Measurements from ENCODE around the gene RAB32. TPM values are rescaled to one million over a fixed set of nuclear protein-coding genes. Genes with fewer than 3 reads are reported as not detected.
"Not testable (repeated sequence)": the region's sequence is repeated elsewhere in the genome, so short reads cannot be mapped to it uniquely, and the experiment has no call there.

Gene RAB32
- total RNA-seq, result 0.70 and 0.82 TPM in 2 replicates

DNA sequence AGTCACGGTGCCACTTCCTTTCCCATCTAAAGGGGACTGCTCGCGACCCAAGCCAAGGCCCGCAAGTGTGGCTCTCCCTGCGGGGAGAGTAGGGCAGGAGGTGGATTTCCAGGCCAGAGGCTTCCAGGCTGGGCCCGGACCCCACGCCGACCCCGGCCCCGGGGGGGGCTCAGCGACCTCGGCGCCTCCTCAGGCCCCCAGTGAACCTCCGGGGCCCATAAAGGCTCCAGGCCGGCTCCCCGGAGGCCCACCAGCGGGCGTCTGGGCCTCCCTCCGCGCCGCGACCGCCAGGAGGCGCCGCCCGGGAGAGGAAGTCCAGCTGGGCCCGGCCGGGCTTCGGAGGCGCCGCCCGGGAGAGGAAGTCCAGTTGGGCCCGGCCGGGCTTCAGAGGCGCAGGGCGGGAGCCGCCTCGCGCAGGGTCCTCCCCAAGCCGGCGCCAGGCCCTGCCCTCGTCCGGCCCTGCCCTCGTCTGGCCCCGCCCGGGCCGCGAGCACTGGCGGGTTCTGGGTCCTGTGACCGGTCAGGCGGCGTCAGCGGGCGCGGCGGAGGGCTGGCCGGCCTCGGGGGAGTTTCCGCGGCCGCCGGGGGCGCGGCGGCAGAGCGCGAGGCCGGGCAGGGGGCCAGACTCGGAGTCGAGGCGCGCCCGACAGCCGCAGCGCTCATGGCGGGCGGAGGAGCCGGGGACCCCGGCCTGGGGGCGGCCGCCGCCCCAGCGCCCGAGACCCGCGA lies at the start of gene RAB32:
TSS of gene RAB32 (plus strand) at position 623 of the 729 bp plus-strand sequence. CDS start at position 662, 39 bp downstream.
- intact Hi-C loops (cut with micrococcal nuclease), result loop anchor here (5.0 kb wide), 2 partner anchors 159 to 244 kb away; no protein-coding TSS in a partner anchor

DNA sequence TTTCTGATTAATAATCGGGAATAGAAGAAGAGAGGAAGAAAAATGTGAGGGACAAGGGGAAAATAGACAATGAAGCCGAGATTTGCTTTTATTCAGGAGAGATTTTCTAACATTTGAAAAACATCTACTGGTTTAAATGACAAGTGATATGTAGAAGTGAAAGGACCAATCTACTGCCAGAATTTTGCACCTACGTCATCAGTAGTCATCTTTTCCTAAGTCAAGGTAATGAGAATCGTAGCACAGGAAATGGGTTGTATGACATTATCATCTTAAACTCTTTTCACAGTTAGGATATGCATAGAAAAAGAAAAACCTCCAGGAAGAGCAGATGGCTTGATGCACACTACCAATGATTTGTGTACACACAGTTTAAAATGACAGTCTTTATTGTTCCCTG lies 45.3 kb upstream of the RAB32 start:
- intact Hi-C loops (cut with micrococcal nuclease), result no loop called here

DNA sequence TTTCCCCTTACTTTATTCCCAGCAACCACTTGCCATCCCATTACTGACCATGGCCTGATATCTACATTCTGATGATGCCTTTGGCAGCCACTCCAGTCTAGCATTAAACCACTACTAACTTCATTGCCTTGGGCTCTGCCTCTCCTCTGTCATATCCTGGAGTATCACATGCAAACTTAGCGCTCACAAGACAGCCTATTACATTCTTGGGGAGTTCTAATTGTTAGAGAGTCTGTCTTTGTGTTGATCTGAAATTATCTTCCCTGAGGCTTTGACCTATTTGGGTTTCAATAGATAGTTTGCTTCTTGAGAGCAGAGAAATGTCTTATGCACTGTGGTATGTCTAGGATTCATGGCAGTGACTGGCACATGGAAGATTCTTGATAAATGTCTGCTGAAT lies 40.5 kb upstream of the RAB32 start:
- intact Hi-C loops (cut with micrococcal nuclease), result no loop called here

DNA sequence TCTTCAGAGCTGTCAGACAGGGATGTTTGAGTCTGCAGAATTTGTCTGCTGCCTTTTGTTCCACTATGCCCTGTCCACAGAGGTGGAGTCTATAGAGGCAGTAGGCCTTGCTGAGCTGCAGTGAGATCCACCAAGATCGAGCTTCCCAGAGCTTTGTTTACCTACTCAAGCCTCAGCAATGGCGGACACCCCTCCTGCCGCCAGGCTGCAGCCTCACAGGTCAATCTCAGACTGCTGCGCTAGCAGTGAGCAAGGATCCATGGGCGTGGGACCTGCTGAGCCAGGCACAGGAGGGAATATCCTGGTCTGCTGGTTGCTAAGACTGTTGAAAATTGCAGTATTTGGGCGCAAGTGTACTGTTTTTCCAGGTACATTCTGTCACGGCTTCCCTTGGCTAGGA lies 28.4 kb upstream of the RAB32 start:
- intact Hi-C loops (cut with micrococcal nuclease), result no loop called here

DNA sequence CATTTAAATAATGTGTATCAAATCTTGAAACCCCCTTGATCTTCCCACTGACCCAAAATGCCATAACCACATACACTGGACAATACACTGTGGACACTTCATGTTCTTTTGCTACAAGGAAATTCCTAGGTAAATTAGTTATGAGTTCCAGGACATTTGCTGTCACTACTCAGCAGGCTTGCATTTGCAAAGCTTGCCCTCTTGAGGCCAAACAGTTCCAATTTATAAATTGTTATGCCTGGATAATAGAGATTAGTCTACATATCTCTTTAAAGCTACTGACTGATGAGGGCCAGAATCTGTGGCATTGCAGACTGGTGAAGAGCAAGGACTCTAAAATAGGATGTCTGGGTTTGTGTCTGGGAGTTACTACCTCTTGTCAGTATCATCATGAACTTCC lies 17.4 kb upstream of the RAB32 start:
- intact Hi-C loops (cut with micrococcal nuclease), result no loop called here

DNA sequence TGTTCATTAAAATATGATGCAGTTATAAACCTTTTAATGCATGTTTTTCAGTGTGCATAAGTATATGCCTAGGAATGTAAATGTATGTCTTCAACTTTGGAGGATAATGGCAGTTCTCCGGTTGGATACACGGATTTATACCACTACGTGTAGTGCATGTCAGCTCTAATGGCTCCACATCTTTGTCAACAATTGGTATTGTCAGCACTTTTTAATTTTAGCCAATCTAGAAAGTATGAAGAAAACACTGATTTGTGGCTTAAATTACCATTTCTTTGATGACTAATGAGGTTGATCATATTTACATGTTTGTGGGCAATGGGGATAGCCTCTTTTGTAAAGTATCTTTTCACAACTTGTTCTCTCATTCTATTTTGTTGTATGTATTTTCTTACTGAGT lies 10.9 kb upstream of the RAB32 start:
- intact Hi-C loops (cut with micrococcal nuclease), result no loop called here

DNA sequence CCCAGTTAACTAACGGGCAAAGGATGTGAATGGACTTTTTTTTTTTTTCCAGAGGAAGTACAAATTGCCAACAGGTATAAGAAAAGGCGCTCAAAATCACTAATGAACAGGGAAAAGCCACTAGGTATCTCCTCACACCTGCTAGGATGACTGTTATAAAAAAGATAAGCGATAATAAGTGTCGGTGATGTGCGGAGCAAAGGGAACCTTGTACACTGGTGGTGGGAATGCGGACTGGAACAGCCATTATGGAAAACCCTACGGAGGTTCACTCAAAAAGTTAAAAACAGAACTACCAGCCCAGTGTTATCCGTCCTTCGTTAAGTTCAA lies 787 bp upstream of the RAB32 start:
- intact Hi-C loops (cut with micrococcal nuclease), result loop anchor here (5.0 kb wide), 2 partner anchors 159 to 244 kb away; no protein-coding TSS in a partner anchor

DNA sequence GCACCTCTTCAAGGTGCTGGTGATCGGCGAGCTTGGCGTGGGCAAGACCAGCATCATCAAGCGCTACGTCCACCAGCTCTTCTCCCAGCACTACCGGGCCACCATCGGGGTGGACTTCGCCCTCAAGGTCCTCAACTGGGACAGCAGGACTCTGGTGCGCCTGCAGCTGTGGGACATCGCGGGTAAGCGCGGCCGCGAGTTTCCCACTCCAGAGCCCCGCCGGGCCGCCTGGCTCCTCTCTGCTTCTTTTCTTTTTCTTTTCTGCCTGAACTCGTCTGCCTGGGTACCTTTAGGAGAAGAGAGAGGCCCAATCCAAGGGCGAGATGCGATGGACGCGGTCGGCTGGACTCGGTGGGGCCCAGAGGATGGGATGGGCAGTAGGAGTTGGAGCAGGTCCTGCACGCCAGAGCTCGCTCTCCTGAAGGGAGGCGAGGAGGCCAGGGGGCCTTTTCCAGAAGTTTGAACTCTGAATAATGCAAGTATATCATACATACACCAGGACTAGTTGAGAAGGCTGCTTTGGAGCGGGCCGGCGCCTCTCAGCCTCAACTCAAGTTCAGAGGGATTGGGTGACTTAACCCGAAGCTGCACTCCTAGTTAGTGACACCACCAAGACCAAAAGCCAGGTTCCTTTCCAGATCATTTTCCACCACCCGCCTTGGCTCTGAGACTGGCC lies 445 bp downstream of the RAB32 start:
- intact Hi-C loops (cut with micrococcal nuclease), result loop anchor here (5.0 kb wide), 2 partner anchors 158 to 243 kb away; no protein-coding TSS in a partner anchor

DNA sequence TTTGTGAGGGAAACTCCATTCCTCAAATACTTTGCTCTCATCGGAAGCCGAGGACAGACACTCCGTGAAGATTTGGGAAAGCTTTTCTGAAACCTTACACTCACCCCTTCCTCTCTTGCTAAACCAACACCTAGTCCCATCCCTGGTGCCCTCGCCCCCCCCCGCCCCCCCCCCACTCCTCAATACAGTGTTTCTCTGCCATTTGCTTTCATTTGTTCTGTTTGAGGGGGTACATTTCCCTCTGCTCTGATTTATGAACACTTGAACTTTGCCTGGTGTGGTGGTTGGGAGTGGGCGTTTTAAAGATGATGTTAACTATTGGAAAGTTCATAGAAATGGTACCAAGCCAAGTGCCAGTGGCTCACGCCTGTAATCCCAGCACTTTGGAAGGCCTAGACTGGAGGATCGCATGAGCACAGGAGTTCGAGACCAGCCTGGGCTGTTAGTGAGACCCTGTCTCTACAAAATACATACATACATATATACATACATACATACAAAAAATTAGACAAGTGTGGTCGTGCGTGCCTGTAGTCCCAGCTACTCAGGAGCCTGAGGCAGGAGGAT lies 1.1 kb downstream of the RAB32 start:
- intact Hi-C loops (cut with micrococcal nuclease), result loop anchor here (5.0 kb wide), 2 partner anchors 158 to 243 kb away; no protein-coding TSS in a partner anchor

DNA sequence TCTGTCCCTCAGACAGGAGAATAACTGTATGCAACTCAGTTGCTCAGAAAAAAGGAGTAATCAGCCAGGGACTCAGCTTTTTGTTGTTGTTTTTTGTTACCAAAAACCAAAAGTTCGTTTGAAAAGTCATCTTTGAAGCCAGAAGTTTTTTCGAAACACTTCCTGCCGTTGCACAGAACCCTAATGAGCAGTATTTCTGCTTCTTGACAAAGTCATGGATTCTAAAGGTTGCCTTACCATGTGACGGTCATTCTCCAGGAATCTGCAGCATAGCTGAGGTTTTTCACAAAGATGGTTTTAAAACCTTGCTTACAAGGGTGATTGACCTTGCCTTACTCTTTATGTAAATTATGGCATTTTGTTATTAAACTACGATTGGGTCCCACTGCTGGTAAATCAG lies 1.9 kb downstream of the RAB32 start:
- intact Hi-C loops (cut with micrococcal nuclease), result no loop called here

DNA sequence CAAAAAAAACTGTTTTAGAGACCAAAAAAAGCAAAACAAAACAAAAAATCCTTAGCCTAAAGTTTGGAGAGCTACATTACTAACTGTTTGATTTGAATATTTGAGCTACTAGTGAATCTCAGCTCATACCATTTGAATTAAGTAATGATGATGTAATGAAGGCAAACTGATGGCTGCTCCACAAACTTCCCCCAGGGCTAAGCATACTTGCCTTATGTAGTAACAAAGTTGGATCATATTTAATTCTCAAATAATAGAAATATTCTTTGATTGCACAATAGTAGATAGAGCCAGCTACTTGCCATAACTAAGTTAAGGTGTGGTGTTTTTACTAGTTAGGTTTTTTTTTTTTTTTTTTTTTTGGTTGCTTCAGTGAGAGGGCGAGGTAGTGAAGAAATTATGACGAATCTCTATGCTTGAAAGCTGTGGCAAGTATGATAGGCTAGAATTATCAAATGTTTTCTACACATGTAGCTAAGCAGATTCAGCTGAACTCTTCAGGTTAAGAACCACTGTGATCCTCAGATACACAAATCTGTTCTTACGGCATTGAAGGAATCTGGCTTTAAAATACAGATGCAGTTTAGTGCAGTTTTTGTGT lies 2.9 kb downstream of the RAB32 start:
- intact Hi-C loops (cut with micrococcal nuclease), result no loop called here

DNA sequence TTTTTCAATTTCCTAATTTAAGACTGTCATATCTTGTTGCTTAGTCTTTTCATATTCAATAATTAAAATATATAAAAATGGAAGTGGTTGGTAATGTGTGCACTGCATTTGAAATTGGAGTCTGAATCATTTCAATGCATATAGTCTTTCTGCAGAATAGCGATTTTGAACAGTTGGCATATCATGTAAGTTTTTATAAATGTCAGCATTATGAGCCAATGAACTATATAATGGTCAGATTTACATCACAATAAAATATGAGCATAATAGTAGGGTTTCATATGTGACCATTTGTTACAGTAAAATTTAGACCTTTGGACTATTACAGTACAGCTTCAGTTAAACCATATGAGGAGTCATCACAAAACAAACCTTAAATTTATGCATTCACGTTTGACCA lies 4.3 kb downstream of the RAB32 start:
- intact Hi-C loops (cut with micrococcal nuclease), result no loop called here

DNA sequence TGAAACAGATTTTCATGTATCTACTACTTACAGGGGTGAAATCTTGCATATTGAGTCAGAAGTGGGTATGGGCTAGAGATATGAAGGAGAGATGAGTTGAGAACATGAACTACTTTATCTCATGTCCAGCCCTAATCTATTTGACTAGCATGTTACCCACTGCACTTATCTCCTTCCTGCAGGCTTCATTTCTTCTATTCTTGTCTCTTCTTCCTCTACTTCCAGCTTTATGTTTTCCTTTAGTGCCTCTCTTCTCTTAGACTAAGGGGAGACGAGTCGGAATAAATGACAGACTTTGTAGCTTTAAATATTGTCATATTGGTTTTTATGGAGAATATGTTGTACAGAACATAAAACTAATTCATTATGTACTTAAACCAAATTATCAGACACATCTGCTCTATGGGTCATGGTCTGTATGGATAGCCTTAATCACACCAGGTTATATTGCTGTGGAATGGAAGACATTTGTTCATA lies 5.3 kb downstream of the RAB32 start:
- intact Hi-C loops (cut with micrococcal nuclease), result no loop called here

DNA sequence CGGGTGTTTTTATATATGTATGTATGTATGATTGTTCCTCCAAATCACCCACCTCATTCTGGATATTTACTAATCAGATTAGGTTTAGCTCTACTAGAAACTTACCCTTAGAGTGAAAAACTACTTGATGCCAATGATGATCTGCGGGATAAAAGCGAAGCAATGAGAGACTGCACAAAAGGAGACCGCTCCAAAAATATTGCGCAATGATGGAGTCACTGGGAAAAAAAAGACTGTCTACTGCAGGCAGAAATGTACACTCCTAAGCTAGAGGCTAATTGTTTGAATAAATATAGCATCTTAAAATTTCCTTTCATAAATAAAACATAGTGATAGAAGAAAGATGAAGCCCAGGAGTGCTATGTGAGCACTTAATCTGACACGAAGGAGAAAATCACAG lies 7.3 kb downstream of the RAB32 start:
- intact Hi-C loops (cut with micrococcal nuclease), result no loop called here

DNA sequence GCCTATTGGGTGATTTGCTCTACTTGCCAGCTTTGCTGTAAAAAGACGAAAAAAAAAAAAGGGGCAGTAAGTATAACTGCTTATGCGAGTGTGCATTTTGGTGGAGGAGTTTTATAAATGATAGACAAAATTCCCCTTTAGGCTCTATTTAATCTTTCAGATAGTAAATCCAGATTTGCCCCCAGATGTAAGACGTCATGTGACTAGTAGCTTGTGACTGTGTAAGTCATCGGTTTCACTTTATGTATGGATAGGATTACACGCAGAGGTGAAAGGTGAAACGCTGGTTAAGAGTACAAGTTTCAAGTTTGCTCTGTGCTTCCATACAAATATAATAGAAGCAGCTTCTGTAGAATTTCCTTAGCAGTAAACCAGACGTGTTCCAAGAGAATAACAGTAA lies 7.9 kb downstream of the RAB32 start:
- intact Hi-C loops (cut with micrococcal nuclease), result no loop called here

DNA sequence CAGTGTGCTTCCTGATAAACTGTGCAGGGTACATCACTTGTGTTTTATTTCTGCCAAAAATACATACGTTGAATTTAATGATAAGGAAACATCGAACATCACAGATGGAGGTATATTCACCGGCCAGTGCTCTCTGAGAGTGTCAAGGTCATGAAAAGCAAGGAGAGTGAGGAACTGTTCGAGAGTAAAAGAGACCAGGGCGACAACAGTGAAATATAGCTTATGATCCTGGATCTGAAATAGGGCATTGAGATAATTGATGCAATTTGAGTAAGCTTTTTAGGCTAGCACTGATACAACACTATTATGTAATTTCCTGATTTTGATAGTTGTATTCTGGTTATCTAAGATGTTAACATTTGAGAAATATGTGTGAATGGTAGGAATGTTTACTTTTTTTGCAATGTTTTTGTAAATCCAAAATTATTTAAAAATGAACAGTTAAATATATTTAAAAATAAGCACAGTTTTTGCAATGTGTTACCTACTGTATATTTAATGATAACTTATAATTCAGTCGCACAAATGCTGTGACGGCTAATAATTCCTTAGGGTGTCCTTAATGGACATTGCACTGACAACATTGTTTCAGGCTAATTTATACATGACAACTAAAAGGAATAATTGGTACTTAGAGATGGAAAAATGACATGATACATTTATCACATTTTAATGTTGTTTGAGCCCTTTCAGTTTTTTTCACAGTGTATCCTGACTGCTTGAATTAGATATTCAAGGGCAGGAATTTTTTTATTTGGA lies 9.9 kb downstream of the RAB32 start:
- intact Hi-C loops (cut with micrococcal nuclease), result no loop called here

DNA sequence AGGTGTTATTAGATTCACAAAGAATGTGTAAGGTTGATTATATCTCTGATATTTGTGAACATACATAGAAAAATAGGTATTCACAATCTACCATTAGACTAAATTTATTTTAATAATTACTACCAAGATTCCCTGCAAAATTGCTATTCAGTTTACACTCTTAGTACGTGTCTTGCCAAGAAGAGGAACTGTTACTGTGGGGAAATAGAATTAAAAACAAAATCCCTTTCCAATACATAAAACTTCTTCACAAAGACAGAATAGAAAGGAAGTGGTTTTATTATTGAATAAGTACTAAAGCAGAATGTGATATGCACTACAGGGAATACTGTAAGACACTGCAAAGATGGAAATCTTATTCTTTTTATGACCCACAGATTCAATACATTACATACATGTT lies 17.0 kb downstream of the RAB32 start:
- intact Hi-C loops (cut with micrococcal nuclease), result no loop called here

DNA sequence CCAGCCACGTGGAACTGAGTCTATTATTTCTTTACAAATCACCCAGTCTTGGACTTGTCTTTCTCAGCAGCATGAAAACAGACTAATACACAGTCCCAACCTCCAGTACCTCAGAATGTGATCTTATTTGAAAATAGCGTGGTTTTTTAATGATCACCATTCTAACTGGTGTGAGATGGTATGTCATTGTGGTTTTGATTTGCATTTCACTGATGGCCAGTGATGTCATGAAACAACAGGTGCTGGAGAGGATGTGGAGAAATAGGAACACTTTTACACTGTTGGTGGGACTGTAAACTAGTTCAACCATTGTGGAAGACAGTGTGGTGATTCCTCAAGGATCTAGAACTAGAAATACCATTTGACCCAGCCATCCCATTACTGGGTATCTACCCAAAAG lies 23.0 kb downstream of the RAB32 start:
- intact Hi-C loops (cut with micrococcal nuclease), result not testable (repeated sequence)

DNA sequence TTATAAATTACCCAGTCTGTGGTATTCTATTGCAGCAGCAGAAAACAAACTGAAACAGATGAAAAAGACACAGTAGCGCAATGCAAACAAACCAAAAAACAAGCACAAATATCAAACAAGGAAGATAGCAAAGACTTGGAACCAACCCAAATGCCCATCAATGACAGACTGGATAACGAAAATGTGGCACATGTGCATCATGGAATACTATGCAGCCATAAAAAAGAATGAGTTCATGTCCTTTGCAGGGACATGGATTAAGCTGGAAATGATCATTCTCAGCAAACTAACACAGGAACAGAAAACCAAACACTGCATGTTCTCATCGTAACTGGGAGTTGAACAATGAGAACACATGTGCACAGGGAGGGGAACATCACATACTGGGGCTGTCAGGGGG lies 25.0 kb downstream of the RAB32 start:
- intact Hi-C loops (cut with micrococcal nuclease), result not testable (repeated sequence)

DNA sequence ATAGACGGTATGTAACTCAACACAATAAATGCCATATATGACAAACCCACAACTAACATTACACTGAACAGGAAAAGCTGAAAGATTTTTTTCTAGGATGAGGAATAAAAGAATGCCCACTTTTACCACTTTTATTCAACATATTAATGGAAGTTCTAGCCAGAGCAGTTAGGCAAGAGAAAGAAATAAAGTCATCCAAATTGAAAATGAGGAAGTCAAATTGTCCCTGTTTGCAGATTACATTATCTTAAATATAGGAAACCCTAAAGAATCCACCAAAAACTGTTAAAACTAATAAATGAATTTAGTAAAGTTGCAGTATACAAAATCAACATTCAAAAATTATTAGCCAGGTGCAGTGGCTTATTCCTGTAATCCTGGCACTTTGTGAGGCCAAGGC lies 30.6 kb downstream of the RAB32 start:
- intact Hi-C loops (cut with micrococcal nuclease), result no loop called here

DNA sequence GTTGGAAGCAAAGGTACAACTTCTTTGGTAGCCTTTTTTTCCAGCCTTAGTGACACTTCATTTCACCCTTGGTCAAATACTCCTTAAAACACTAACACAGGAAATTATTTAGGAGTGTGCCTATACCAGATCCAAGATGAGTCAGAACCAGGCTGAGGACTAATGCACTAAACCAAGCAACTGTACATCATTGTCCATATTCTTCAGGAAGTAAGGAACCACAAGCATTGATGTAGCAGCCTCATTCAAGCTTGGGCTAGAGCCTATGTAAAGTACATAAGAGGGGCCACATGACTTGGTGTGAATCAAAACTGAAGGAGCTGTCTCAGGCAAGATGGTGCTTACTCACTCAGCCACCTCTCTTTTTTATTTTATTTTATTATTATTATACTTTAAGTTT lies 34.4 kb downstream of the RAB32 start:
- intact Hi-C loops (cut with micrococcal nuclease), result no loop called here

Measured in T-helper 2 cell treated with Interferon-gamma antibody and Interleukin-4, amounts not matched to agents 100 ng/mL and 5 ng/mL, for 36 hours (primary cell).